HG02623 (cell line): ENCODE data around the gene ZNFX1.

ENCODE experiments used
- ATAC-seq: cut with Tn5 transposase; IDR thresholded peaks from one replicate; pipeline ENCODE4 v1.9.1; 2021; ENCODE audit warnings: moderate library complexity; ENCODE audit not compliant: unreplicated experiment

ZNFX1 gene

DNA sequence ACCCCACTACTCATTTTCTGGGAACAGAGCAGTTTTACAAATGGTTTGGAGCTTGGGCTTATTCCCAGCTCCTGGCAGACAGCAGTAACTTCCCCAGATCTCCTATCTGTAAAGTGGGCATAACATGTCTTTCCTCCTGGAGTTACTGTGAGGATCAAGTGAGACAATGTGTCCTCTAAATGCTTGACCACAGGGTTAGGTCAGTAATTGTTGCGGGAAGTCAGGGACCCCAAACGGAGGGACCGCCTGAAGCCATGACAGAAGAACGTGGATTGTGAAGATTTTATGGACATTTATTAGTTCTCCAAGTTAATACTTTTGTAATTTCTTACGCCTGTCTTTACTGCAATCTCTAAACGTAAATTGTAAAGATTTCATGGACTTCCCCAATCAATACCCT, 15.3 kb upstream of the ZNFX1 start:
- ATAC-seq = no peak

DNA sequence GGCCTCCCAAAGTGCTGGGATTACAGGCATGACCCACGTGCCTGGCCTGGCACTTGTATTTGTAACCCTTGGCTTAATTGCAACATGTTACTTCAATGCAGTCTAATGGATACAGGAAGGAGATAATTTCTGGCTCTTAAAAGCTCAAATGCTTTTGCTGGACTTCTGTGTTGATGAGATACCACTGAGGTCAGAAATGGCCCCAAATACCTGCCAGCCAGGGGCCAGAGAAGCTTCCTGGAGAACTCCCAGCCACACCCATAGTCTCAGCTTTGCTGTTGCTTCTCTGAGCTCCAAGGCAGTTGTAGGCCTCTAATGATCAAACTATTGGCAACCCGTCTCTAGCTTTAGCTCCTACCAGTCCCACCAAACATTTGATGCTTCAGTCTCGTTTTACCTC, 14.2 kb upstream of the ZNFX1 start:
- ATAC-seq = no peak

DNA sequence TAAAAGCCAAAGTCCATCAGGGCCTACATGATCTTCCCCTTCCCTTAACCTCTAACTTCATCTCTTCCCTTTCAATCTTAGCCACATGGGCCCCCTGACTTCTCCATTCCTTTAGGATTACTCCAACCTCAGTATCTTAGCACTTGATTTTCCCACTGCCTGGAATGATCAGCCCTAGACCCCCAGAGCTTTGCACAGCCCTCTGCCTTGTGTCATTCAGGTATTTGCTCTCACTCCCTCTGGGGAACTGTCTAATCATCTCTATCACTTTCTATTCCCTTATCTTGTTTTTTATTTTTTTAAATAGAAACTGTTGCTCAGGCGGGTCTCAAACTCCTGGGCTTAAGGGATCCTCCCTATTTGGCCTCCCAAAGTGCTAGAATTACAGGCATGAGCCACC, 13.3 kb upstream of the ZNFX1 start:
- ATAC-seq = no peak

DNA sequence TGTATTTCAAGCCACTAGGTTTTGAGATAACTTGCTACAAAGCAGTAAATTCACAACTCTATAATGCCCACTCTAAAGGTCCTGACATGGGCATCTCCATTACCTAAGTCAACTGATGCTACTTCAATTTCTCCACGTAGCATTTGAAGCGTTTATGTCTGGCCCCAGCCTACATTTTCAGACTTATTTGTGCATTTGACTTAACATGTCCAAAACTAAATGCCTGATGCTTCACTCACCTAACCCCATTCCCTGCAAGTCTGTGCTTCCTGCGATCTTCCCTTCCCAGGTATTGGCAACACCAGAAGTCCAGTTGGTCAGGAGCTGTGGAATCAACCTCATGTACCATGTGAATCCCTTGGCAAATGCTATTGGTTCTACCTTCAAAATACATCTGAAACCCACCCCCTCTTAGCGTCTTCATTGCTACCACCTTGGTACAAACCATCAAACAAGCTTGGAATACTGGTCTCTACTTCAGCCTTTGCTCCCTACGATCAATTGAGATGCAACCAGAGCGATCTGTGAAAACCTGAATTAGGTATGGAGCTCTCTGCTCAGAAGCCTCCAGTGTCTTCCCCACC, 12.8 kb upstream of the ZNFX1 start:
- ATAC-seq = no peak

DNA sequence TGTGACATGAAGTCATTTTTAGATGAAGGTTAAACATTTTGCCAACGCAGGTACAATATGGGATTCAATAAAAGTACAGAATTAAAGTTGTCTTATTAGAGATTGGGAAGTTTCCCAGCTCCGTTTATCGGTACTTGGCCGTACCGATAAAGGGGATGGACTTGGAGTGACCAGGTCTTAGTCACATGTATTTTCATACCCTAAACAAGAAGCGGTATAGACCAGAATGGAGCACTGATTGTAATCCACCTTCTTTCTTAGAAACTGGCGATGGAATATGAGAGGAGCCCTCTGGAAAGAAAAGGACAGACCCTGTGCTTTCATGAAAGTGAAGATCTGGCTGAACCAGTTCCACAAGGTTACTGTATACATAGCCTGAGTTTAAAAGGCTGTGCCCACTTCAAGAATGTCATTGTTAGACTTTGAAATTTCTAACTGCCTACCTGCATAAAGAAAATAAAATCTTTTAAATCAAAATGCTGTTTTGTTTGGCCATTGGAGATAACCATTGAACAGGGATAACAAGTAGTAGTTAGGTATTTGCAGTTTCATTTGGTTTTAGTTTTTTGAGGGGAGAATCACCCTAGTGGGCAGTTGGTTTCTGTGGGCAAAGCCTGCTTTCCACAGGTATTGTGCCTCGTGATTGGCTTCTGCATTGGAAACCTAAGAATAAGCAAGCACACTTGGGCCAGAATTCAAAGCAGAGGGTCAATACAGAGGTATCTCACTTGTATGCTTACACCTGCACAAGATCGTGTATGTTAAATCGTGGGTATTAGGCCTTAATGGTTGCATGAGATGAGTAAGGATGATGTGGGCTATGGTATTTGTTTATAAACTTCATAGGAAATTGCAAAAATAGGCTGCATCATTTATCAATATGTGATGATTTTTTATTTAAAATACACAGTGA, 11.2 kb upstream of the ZNFX1 start:
- ATAC-seq = no peak

DNA sequence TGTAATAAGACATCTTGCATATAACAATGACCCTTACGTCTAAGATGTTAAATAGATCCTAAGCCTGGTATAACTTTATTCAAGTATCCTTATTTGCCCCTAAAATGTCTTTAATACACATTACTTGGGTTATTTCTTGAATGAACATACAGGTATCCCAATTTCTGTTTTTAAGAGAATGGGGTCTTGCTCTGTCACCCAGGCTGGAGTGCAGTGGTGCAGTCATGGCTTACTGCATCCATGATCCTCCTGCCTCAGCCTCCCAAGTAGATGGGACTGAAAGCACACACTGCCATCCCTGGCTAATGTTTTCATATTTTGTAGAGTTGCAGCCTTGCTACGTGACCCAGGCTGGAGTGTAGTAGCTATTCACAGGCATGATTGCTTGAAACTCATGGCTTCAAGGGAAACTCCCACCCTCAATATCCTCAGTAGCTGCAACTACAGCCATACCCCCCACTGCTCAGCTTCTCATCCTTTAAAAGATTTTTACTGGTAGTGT, 10.4 kb upstream of the ZNFX1 start:
- ATAC-seq = no peak

DNA sequence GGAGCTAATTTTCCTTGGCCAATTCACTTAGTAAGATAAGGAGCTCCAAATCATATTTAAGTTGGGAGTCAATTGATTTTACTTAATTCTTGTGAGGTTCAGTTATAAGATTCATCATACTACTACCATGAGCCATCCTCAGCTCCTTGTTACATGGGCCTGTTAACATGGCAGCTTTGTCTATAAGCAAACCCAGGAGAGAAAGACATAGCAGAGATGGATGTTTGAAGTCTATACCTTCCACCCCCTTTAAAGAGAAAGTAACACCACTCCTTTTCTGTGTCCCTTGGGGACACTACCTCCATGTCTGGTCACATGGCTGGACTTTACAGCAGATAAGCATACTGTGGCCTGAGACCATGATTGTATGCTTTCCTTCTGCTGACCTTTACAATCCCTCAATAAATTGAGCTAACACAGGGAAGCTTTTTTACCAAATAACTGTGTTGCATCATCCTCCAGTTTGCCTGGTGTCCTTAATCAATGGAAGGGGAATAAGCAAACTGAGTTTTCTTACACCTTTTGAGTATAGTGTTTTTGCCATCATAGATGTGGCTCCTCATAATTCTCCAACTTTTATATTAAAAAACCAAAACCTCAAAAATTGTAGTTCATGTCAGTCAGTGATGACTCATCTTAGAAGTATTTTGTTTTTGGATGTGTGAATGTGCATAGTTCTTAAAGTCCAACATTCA, 9.8 kb upstream of the ZNFX1 start:
- ATAC-seq = no peak

DNA sequence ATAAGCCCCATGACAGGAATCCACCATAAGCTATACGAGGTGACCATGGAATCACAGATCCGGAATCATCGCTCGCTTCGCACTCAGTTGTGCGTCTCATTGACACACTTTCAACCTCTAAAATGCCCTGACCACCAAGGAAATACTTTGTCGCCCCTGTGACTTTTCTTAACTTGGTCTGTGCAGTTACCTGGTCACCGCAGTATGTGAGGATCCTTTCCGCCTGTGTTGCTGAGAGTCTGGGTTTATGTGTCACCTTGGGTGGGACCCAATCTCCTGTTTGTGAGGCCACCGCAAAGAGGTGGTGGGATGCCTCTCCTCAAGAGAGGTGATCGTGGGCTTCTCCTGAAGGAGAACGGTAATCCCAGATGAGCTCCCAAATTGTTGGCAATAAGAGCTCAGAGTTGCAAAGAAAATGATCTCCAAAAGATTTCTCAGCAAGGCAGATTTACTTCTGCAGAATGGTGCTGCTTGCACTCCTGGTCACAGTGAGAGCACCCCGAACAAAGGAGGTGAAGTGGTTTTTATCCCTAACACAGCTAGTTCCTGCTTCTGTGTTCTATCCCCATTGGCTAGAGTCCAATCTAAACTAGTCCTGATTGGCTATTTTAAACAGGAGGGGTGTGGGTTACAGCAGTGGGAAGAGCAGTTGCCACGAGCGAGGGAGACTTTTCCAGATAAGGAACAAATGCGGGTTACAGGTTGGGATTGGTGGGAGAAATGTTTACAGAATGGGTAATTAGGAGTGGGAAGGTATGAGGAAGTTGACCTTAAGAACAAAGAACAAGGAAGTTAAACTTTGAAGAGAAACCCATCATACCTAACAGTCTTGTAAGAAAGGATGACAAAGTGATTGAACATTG, 9.1 kb upstream of the ZNFX1 start:
- ATAC-seq = no peak

DNA sequence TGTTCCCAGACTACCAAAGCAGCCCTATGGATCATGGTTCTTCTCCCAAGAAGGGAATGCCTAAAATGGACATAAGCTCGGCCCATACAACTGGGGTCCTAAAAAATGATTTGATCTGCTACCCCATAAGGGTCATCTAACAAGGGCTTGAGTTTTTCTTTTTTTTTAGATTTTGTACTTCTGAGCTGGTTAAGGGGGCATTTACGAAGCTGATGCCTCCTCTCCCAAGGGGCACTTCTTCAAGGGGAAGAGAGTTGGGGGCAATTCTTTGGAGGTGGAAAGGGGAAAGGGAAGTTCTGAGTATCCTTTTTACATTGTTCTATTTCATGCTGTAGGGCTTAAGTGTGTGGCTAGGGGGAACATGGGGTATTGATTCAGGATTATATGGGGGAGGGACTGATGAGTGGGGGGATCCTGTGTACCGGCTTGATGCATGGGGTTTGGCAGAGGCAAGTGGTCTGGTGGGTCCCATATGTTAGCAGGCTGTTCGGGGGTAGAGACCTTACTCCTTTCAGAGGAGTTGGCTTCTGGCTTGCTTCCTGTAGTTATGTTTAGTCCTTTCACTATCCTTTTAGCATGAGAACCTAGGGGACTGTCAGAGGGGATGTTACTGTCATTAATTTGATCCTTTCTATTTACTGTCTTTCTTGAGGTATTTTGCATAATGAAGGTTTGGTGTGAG, 8.1 kb upstream of the ZNFX1 start:
- no peak for ATAC-seq

DNA sequence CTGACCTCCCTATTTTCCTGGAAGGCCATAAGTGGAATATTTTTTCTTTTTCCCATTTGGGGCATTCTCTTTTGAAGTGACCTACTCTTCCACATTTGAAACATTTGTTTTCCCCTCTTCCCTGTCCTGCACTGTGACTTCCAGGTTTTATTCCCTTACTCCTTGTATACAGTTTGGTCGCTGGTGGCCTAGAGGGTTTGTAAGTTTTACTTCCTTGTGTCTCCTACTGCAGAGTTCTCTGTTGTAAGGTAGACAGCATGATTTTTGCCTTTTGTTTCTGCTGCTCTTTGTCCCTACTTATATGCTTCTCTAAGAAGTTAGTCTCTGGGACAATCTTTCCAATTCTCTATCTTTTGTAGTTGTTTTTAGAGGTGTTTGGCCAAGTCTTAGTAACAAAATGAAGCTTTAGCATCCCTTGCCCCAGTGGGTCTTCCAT, 7.4 kb upstream of the ZNFX1 start:
- no peak for ATAC-seq

DNA sequence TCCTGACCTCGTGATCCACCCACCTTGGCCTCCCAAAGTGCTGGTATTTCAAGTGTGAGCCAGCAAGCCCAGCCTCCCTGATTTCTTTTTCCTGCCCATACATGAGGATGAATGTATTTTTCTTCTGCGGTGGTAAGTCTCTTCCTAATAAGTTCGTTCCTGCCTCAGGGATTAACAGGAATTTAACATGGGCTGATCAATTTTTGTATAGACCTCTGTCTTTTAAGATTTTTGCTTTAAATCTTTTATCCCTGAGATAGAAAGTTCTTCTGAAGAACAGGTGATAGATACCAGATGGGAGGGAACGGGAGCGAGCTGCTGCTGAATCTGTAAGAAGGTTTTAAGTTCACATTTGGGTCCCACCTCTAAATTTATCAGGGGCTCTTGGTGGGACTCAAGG, 7.0 kb upstream of the ZNFX1 start:
- no peak for ATAC-seq

DNA sequence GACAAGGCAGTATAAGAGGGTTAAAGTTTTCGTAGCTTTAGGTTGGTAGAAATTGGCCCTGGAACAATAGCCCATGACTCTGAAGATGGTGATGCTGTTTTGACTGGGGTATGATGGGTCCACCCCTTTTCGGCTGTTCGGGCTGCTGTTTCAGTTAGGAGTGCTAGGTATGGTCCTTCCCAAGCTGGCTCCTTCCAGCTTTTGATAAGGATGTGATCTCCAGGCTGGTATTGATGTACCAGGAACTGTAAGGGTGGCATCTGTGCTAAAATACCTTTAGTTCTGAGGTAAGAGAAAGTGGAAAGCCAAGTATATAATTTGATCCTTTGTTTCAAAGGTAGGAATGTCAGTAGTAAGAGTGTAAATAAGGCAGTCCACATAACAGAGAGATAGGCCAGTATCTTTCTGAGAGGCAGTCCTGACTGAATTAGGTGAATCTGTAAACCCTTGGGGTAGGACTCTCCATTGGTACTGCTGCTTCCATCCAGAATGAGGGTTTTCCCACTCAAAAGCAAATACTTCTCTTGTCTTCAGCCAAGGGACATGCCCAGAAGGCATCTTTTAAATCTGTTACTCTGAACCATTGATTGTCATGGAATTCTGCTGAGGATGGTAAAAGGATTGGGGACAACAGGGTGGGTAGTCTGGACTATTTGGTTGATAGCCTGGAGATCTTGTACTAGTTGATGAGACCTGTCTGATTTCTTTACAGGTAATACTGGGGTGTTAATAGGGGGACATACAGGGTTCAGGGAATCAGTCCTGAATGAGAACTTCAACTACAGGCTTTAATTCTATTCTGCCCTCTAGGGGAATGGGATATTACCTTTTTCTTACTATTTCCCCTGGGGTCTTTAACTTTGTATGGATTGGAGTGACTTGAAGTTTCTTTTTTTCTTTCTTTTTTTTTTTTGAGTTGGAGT, 6.1 kb upstream of the ZNFX1 start:
- ATAC-seq = no peak

DNA sequence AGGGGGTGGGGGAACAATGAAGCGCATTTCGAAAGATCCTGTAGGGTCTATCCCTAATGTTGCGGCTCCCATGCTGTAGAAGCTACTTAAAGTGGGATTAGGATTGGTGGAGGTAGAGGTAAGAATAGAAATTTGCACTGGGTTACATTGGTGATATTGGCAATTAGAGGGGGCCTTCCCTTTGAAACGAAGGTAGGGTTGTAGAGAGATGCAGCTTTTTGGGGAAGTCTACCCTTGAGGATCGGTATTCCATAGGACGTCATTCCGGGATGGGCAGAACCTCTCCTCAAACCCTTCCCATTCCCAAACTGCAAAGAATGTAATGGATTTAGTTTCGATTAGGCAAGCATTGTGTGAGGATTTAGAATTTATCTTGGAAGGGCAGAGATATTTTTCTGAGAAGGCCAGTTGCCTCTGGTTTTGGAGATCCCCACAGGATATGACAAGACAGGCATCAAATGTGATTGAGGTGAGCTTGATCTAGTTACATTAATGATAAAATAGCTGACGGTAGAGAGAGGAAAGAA, 5.4 kb upstream of the ZNFX1 start:
- ATAC-seq = no peak

DNA sequence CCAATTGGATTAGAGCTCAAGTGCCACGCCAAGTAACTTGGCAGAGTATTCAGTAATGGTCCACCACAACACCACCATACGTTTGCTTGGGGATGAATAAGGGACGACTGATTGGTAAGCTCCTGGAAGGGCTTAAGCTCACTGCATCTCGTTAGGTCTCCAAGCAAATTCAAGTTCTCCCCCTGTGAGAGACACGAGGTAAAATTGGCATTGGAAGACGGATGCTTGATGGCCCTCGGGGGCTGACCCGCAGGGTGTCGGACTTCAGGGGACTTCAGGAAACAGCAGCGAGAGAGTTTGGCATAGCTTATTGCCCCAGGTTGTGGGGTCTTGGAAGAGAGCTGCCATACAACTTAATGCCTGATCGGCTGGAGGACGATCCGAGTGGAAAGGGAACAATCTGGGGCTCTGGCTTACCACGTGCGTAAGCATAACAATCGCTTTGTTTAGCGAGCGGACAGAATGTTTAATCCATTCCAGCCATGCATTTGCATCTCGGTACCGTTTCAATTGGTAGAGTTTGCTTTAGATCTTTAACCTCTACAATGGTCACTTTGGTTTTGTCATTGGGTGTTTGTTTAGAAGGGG, 4.8 kb upstream of the ZNFX1 start:
- ATAC-seq = no peak

DNA sequence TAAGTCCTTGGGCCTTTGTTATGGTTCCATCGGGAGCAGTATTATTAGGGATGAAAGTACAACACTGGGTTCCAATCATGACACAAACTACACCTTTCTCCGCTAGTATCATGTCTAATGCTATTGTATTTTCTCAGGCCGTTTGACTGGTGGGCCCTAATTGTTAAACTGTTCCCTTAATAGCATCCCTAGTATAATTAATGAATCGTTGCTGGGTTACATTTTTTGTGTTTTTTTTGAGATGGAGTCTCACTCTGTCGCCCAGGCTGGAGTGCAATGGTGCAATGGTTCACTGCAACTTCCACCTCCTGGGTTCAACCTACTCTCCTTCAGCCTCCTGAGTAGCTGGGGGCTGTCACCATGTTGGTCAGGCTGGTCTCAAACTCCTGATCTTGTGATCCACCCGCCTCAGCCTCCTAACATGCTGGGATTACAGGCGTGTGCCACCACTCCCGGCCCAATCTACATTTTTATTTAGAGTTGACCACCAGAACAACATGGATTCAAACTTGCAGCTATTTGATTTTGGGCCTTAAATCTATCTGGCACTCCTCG, 4.1 kb upstream of the ZNFX1 start:
- ATAC-seq = no peak

DNA sequence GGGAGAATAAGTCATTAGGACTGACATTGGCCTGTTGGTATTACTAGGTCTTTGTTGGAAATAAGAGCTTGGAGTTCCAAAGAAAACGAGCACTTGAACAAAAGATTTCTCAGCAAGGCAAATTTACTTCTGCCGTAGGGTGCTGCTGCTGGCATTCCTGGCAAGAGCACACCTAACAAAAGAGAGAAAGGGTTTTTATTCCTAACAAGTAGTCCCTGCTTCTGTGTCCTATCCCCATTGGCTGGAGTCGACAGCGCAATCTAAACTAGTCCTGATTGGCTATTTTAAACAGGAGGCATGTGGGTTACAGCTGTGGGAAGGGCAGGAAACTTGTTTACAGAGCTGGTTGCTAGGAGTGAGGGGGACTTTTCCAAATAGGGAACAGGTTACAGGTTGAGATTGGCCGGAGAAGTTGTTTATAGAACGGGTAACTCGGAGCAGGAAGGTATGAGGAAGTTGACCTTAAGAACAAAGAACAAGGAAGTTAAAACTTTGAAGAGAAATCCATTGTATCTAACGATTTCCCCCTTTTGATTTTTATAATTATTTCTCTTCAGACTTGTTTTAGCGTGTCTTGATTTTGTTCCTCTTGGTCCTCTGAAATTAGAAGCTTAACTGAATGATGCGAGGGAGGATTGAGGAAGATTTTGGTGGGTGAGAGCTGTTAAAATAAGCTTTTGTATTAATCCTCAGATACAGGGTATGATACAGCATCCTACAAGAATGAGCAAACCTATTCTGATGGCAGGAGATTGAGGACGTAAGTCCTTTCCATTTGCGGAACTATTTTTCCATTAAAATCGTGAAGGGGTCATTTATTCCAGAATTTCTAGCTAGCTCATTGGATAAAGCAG, 3.4 kb upstream of the ZNFX1 start:
- no peak for ATAC-seq

DNA sequence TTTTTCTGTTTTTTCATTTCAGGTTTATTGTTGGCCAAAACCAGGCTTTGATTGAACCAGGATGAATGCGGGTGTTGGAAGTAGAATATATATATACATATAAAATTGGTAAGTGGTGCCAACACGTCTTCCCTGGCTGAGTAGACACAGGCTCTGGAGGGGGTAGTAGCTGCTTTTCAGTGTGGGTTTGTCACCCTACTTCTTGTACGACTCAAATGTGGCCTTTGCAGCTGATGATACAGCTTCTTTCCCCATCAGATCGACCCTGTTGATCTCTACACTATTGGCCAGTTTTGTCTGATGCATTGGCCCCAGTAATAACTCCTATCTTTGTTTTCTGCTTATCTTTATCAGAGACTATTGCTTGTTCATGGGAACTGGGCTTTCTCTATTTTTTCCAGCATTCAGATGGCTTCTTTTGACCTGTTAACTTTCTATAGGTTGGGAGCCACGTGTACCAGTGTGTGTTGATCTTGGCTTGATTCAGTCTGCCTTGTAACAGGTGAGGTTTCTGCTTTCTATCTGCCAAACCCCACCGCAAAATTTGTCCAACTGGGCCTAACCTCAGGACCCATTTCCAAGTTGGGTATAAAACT, 2.7 kb upstream of the ZNFX1 start:
- ATAC-seq = no peak
